ENCODE data around the gene SLC35E1. TPM values are rescaled to one million over a fixed set of nuclear protein-coding genes. Genes with fewer than 3 reads are reported as not detected.

SLC35E1 gene
- total RNA-seq, 1 experiment from 2014 or later = 35.8 TPM

GRCh38 chr19:16520074-16520973 is 51.9 kb downstream of the SLC35E1 start:
- Mint-ChIP-seq H3K27ac (peak overlapping the region in 2 of 3 experiments; percentile 63 to 71; a peak in 2 of 7 replicates), H3K27me3 (ENCODE audit: low read depth) (no peaks in the 10 kb centered on the region; the same call in 1 of the 2 replicates), H3K9me3 (no peaks in the 10 kb centered on the region), H3K4me3 (no peak overlapping the region; a peak in 2 of 5 replicates), H3K36me3 (ENCODE audit: insufficient read depth in 1 of 3, low read depth in 3 of 3) (peaks cover 43 to 87% (median 76%) of the 10 kb centered on the region in 3 experiments; a peak in 6 of 7 replicates), H3K4me1 (no peaks in the 10 kb centered on the region)
- Histone ChIP-seq H2BK5ac (ENCODE audit: insufficient read length, low read length) (no peak overlapping the region), H4K20me1 (ENCODE audit: control insufficient read depth, insufficient read depth, insufficient read length) (peaks cover 3% of the 10 kb centered on the region), H3T11ph (ENCODE audit: low read length) (no peak overlapping the region), H3K23ac (ENCODE audit: insufficient read length, low read depth, low read length) (no peak overlapping the region), H2BK120ac (ENCODE audit: low read depth, low read length, poor library complexity, severe bottlenecking) (no peak overlapping the region), H3K79me1 (ENCODE audit: insufficient read depth, low read depth, low read length, poor library complexity, severe bottlenecking) (no peaks in the 10 kb centered on the region), H2BK12ac (ENCODE audit: insufficient read length, low read depth, low read length) (no peak overlapping the region), H3K4ac (ENCODE audit: low read depth, low read length) (no peak overlapping the region), H4K8ac (replicated peaks; ENCODE audit: insufficient read length, low read depth, low read length) (no peak overlapping the region), H4K5ac (ENCODE audit: insufficient read length, low read depth, low read length) (no peak overlapping the region), H4K91ac (ENCODE audit: insufficient read length, low read depth, low read length) (no peak overlapping the region), H3K56ac (ENCODE audit: insufficient read length, low read depth, low read length) (no peak overlapping the region), H2AFZ (ENCODE audit: low read length) (no peak overlapping the region), H3K4me1 (ENCODE audit: insufficient read depth, low read length) (no peaks in the 10 kb centered on the region), H2AK5ac (ENCODE audit: insufficient read length, low read length) (no peak overlapping the region), H3K79me2 (ENCODE audit: insufficient read depth, low read length) (no peaks in the 10 kb centered on the region), H3K4me2 (ENCODE audit: insufficient read depth, insufficient read length, low read length) (no peak overlapping the region), H2BK20ac (ENCODE audit: low read depth, low read length, poor library complexity, severe bottlenecking) (no peak overlapping the region), H2BK15ac (ENCODE audit: low read depth, low read length) (no peak overlapping the region), H3K27ac (ENCODE audit: insufficient read length, low read depth, low read length) (no peak overlapping the region), H3K27me3 (ENCODE audit: insufficient read depth, low read length) (no peaks in the 10 kb centered on the region), H3K23me2 (ENCODE audit: insufficient read length, low read depth, low read length, poor library complexity, severe bottlenecking) (no peaks in the 10 kb centered on the region), H3K14ac (ENCODE audit: insufficient read depth, low read length) (no peak overlapping the region), H3K18ac (ENCODE audit: insufficient read length, low read depth, low read length) (no peak overlapping the region), H3K9ac (ENCODE audit: extremely low read depth, insufficient read length, low read length) (no peak overlapping the region), H3K9me3 (ENCODE audit: control insufficient read depth, low read depth, low read length) (no peaks in the 10 kb centered on the region)
- no peak for DNase-seq
- no CpG with 5 or more reads among the region's 45 CpGs for WGBS (ENCODE audit: extremely low coverage, insufficient read length, low lambda C conversion rate)
- TF ChIP-seq CTCF (conservative IDR thresholded peaks at IDR 0.05) = no peak
